Gastroesophageal sphincter (tissue), 4 donors: Measurements from ENCODE around the gene KLRC3. TPM values are rescaled to one million over a fixed set of nuclear protein-coding genes. Genes with fewer than 3 reads are reported as not detected.
"Not testable (repeated sequence)": the region's sequence is repeated elsewhere in the genome, so short reads cannot be mapped to it uniquely, and the experiment has no call there.

Experiments
- ATAC-seq: fragments of 150-250 bp; one replicate; pipeline ENCODE4 v1.9.1; 2016; ENCODE audit warnings: mild to moderate bottlenecking, moderate library complexity
- H3K27ac ChIP-seq, 4 donors: fragments of 200-600 bp; sonication (generic) in 3 of 4; 1 replicate in 3 of 4; 2 replicates in 1 of 4; pipeline ENCODE4 v1.5.1; 2016 to 2019
- H3K27me3 ChIP-seq: fragments of 200-600 bp; sonication (generic); one replicate; pipeline ENCODE4 v1.5.1; 2019
- H3K36me3 ChIP-seq, 2 donors: fragments of 200-600 bp; sonication (generic); one replicate each; pipeline ENCODE4 v1.5.1; 2019; ENCODE audit warnings: control low read depth in 1 of 2
- H3K4me1 ChIP-seq, 3 donors: fragments of 200-600 bp; sonication (generic); 1 replicate in 2 of 3; 2 replicates in 1 of 3; pipeline ENCODE4 v1.5.1; 2016 to 2019; ENCODE audit warnings: control low read depth in 2 of 3
- H3K4me3 ChIP-seq, 2 donors: fragments of 200-600 bp; sonication (generic); one replicate each; pipeline ENCODE4 v1.5.1; 2019; ENCODE audit warnings: mild to moderate bottlenecking in 1 of 2, moderate library complexity in 1 of 2
- H3K9me3 ChIP-seq, 3 donors: fragments of 200-600 bp; sonication (generic); one replicate each; pipeline ENCODE4 v1.5.1; 2017 to 2019; ENCODE audit warnings: control low read depth in 2 of 3
- EP300 ChIP-seq: sonication (generic); formaldehyde crosslinking; IDR thresholded peaks from one replicate; pipeline ENCODE4 v1.6.1; 2017; ENCODE audit warnings: antibody characterized with exemption, mild to moderate bottlenecking
- POLR2A ChIP-seq, 2 donors: fragments of 450-650 bp; IDR thresholded peaks; one replicate each; pipeline ENCODE4 v1.6.1; 2017; ENCODE audit warnings: antibody characterized with exemption in 2 of 2, mild to moderate bottlenecking in 2 of 2, moderate library complexity in 1 of 2
- POLR2AphosphoS5 ChIP-seq: sonication (generic); formaldehyde crosslinking; IDR thresholded peaks from one replicate; pipeline ENCODE4 v1.6.1; 2017; ENCODE audit warnings: antibody characterized with exemption
- WGBS, 2 donors: methylation state at CpG; one replicate each; pipeline ENCODE4 v1.1.5; 2018; ENCODE audit warnings: low coverage in 1 of 2; 5-methylcytosine and 5-hydroxymethylcytosine counted together
- total RNA-seq, 4 donors: library from RNA; depleted of rRNA; stranded (reverse); fragments of >200 nt; gene quantifications; one replicate each; pipeline ENCODE4 v1.1.0, GENCODE V29; 2016
- TF ChIP-seq, protein P1 (sequence below), 4 experiments: fragments of 200-600 bp in 2 of 4; fragments of 450-650 bp in 2 of 4; sonication (generic) in 1 of 4; IDR thresholded peaks; one replicate each; pipeline ENCODE4 v1.5.1; 2017 to 2019; ENCODE audit warnings: antibody characterized with exemption in 4 of 4, mild to moderate bottlenecking in 2 of 4, moderate library complexity in 2 of 4

The KLRC3 gene
- total RNA-seq, 4 donors from 2014 or later, result not detected

- peaks cover 0 to 5% (median 0%) of the 10 kb centered on the region in 3 donors for H3K9me3 ChIP-seq
- no peak for ATAC-seq
- TF ChIP-seq POLR2A (IDR thresholded peaks at IDR 0.05), result no peak
- no peak for TF ChIP-seq EP300
- TF ChIP-seq, protein P1, sequence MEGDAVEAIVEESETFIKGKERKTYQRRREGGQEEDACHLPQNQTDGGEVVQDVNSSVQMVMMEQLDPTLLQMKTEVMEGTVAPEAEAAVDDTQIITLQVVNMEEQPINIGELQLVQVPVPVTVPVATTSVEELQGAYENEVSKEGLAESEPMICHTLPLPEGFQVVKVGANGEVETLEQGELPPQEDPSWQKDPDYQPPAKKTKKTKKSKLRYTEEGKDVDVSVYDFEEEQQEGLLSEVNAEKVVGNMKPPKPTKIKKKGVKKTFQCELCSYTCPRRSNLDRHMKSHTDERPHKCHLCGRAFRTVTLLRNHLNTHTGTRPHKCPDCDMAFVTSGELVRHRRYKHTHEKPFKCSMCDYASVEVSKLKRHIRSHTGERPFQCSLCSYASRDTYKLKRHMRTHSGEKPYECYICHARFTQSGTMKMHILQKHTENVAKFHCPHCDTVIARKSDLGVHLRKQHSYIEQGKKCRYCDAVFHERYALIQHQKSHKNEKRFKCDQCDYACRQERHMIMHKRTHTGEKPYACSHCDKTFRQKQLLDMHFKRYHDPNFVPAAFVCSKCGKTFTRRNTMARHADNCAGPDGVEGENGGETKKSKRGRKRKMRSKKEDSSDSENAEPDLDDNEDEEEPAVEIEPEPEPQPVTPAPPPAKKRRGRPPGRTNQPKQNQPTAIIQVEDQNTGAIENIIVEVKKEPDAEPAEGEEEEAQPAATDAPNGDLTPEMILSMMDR (IDR thresholded peaks at IDR 0.05), result no peak
- TF ChIP-seq POLR2AphosphoS5, result no peak
- H3K27ac ChIP-seq, result no peak overlapping the region
- 90 to 93% methylated on average over 5 of the region's 5 CpGs for WGBS, 2 donors
- H3K4me3 ChIP-seq, result no peak overlapping the region
- H3K27me3 ChIP-seq, result no peaks in the 10 kb centered on the region
- no peaks in the 10 kb centered on the region for H3K36me3 ChIP-seq
- no peaks in the 10 kb centered on the region for H3K4me1 ChIP-seq
Observed at GRCh38 chr12:10405294-10405693, 15.1 kb downstream of the KLRC3 start.

DNA sequence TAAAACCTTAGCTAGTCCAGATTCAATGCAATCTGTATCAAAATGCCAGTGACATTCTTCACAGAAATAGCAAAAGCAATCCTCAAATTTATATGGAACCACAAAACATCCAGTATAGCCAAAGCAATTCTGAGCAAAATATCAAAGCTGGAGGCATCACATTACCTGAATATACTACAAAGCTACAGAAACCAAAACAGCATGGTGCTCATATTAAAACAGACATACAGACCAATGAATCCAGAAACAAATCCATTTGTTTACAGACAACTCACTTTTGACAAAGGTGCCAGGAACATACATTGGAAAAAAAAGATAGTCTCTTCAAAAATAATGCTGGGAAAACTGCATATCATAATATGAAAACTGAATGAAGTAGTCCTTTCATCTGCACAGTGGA, 15.6 kb downstream of the KLRC3 start:
- no peak for TF ChIP-seq EP300
- TF ChIP-seq POLR2A (IDR thresholded peaks at IDR 0.05), result no peak
- no peak for TF ChIP-seq POLR2AphosphoS5
- TF ChIP-seq, protein P1 (IDR thresholded peaks at IDR 0.05), result no peak
- H3K27me3 ChIP-seq, result no peaks in the 10 kb centered on the region
- H3K36me3 ChIP-seq, result no peaks in the 10 kb centered on the region
- no peaks in the 10 kb centered on the region for H3K4me1 ChIP-seq
- no peak overlapping the region for H3K4me3 ChIP-seq
- ATAC-seq, result no peak
- H3K27ac ChIP-seq, result no peak overlapping the region
- peaks cover 0 to 5% (median 0%) of the 10 kb centered on the region in 3 donors for H3K9me3 ChIP-seq

- H3K27me3 ChIP-seq, result no peaks in the 10 kb centered on the region
- TF ChIP-seq POLR2AphosphoS5 (no peak), EP300 (no peak), POLR2A (IDR thresholded peaks at IDR 0.05) (no peak)
- TF ChIP-seq, protein P1 (IDR thresholded peaks at IDR 0.05), result no peak
- peaks cover 0 to 5% (median 0%) of the 10 kb centered on the region in 3 donors for H3K4me1 ChIP-seq
- no peaks in the 10 kb centered on the region for H3K36me3 ChIP-seq
- no peak for ATAC-seq
- H3K4me3 ChIP-seq, result no peak overlapping the region
- peaks cover 0 to 5% (median 0%) of the 10 kb centered on the region in 3 donors for H3K9me3 ChIP-seq
- no peak overlapping the region for H3K27ac ChIP-seq
Observed at GRCh38 chr12:10400829-10401228, 19.6 kb downstream of the KLRC3 start.

DNA sequence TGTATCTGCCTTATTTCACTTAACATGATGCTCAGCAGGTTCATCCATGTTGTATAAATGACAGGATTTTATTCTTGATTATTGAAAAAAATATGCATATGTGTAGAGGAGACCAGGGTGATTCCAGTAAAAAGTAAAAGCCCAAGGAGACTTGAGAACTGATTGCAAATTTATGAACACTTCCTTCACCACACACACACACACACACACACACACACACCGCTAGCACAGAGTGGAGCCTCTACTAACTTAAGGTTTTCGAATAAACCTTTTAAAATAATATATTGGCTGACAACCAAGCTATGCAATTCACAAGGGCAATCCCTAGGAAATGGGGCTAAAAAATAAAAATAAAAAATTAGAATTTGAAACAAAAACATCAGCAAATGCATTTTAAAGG, 22.2 kb downstream of the KLRC3 start:
- TF ChIP-seq EP300 (no peak), POLR2AphosphoS5 (no peak), POLR2A (IDR thresholded peaks at IDR 0.05) (no peak)
- TF ChIP-seq, protein P1 (IDR thresholded peaks at IDR 0.05), result no peak
- WGBS, 2 donors, result 68 to 82% methylated on average over 2 of the region's 2 CpGs
- Histone ChIP-seq H3K4me3 (no peak overlapping the region), H3K36me3 (no peaks in the 10 kb centered on the region), H3K27ac (no peak overlapping the region), H3K4me1 (peaks cover 0 to 14% (median 0%) of the 10 kb centered on the region in 3 donors), H3K27me3 (no peaks in the 10 kb centered on the region), H3K9me3 (no peaks in the 10 kb centered on the region)
- ATAC-seq, result no peak

GRCh38 chr12:10397296-10397695, 23.1 kb downstream of the KLRC3 start:
- ATAC-seq, result no peak
- no peaks in the 10 kb centered on the region for H3K36me3 ChIP-seq
- H3K27me3 ChIP-seq, result no peaks in the 10 kb centered on the region
- 71% methylated on average over 2 of the region's 2 CpGs; no CpG with 5 or more reads in 1 of the 2 donors for WGBS, 2 donors
- H3K4me3 ChIP-seq, result no peak overlapping the region
- no peak for TF ChIP-seq EP300
- TF ChIP-seq, protein P1 (IDR thresholded peaks at IDR 0.05), result no peak
- no peak for TF ChIP-seq POLR2AphosphoS5
- TF ChIP-seq POLR2A (IDR thresholded peaks at IDR 0.05), result no peak
- no peaks in the 10 kb centered on the region for H3K9me3 ChIP-seq
- H3K27ac ChIP-seq, result no peak overlapping the region
- H3K4me1 ChIP-seq, result peaks cover 0 to 21% (median under 1%) of the 10 kb centered on the region in 3 donors

DNA sequence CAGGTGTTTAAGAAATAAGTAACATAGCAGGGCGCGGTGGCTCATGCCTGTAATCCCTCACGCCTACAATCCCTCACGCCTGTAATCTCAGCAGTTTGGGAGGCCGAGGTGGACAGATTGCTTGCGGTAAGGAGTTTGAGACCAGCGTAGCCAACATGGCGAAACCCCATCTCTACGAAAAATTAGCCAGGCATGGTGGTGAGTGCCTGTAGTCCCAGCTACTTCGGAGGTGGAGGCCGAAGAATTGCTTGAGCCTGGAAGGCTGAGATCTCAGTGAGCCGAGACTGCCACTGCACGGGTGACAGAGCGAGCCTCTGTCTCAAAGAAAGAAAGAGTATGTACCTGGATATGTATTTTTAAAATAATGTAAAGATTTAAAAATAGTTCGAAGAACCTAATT, 24.2 kb downstream of the KLRC3 start:
- H3K36me3 ChIP-seq, H3K9me3 ChIP-seq, H3K4me3 ChIP-seq, H3K27me3 ChIP-seq, ATAC-seq: not testable (repeated sequence)
- peak overlapping the region in 3 of 4 donors; percentile 45 to 66 (median 59) for H3K27ac ChIP-seq
- peaks cover 0 to 27% (median 4%) of the 10 kb centered on the region in 3 donors for H3K4me1 ChIP-seq
- WGBS, 2 donors, result 39 to 77% methylated on average over 4 to 10 of the region's 15 CpGs
